HepG2 (cell line): Measurements from ENCODE around the gene MPST. TPM values are rescaled to one million over a fixed set of nuclear protein-coding genes. Genes with fewer than 3 reads are reported as not detected.

Experiments
- ATAC-seq: fragments of 200-7000 bp; cut with Tn5 transposase; 3 replicates; pipeline ENCODE4 v1.9.1; 2020; ENCODE audit warnings: mild to moderate bottlenecking, moderate library complexity
- BruUV-seq: library from RNA; stranded (reverse); fragments of 400-500 nt; replicated peaks from 2 replicates; lab custom pipeline; 2021; lab: Mats Ljungman, UMichigan
- CTCF ChIA-PET: fragments of 300-600 bp; formaldehyde crosslinking; extraction: SDS; loops from one replicate; lab custom pipeline; 2021; ENCODE audit warnings: low total read pairs, inconsistent platforms, low intra/inter-chr PET ratio; lab: Yijun Ruan, JAX
- POLR2A ChIA-PET: fragments of 350-600 bp; sonication (Branson Sonifier 250); formaldehyde crosslinking; loops from one replicate; lab custom pipeline; 2020; ENCODE audit warnings: antibody characterized with exemption, inconsistent platforms; lab: Yijun Ruan, JAX
- DNase-seq: peaks from one replicate; pipeline ENCODE4 v3.0.0-alpha.2; 2015; ENCODE audit warnings: low spot score
- FAIRE-seq: peaks from 3 replicates; lab custom pipeline; 2011; peaks lifted over from hg19 to GRCh38; lab: Jason Lieb, UNC
- H2AFZ ChIP-seq: one replicate; pipeline ENCODE4 v1.6.1; 2011; ENCODE audit warnings: low read length, inconsistent platforms
- H3K27ac ChIP-seq: fragments of 300-600 bp; 3 replicates; pipeline ENCODE4 v1.8.0; 2011; ENCODE audit warnings: mixed run types, mild to moderate bottlenecking, mixed read lengths, low read length, inconsistent platforms; ENCODE audit not compliant: insufficient read depth; ENCODE audit errors: extremely low read length
- H3K27me3 ChIP-seq, 2 experiments: fragments of 200-600 bp in 1 of 2; 2 replicates in 1 of 2; 3 replicates in 1 of 2; pipeline versions ENCODE4 v1.6.0 to v1.8.0; 2011; ENCODE audit warnings: low read length in 2 of 2, mild to moderate bottlenecking in 2 of 2, moderate library complexity in 2 of 2, inconsistent platforms in 1 of 2; ENCODE audit not compliant: insufficient read depth in 2 of 2, control insufficient read depth in 1 of 2
- H3K36me3 ChIP-seq, 2 experiments: fragments of 200-600 bp in 1 of 2; replicated peaks in 1 of 2; 2 replicates in 1 of 2; 3 replicates in 1 of 2; pipeline versions ENCODE4 v1.5.1 to v1.8.0; 2011; ENCODE audit warnings: low read length in 2 of 2, inconsistent platforms in 1 of 2; ENCODE audit not compliant: insufficient read depth in 2 of 2, control insufficient read depth in 1 of 2
- H3K4me1 ChIP-seq: 2 replicates; pipeline ENCODE4 v1.5.1; 2012; ENCODE audit warnings: low read length, inconsistent platforms; ENCODE audit not compliant: insufficient read depth
- H3K4me2 ChIP-seq: 2 replicates; pipeline ENCODE4 v1.6.0; 2011; ENCODE audit warnings: low read depth, low read length, inconsistent platforms
- H3K4me3 ChIP-seq, 3 experiments: fragments of 200-600 bp in 1 of 3; sonication (generic), shearing (Covaris generic) in 1 of 3; replicated peaks in 1 of 3; 2 replicates each; pipeline ENCODE4 v1.5.1; 2011 to 2016; ENCODE audit warnings: low read length in 3 of 3, inconsistent platforms in 2 of 3, low read depth in 2 of 3, mild to moderate bottlenecking in 2 of 3, control low read depth in 1 of 3, mixed read lengths in 1 of 3; ENCODE audit not compliant: insufficient read depth in 1 of 3
- H3K79me2 ChIP-seq: one replicate; pipeline ENCODE4 v1.6.1; 2011; ENCODE audit warnings: low read length, inconsistent platforms; ENCODE audit not compliant: insufficient read depth
- H3K9ac ChIP-seq: 2 replicates; pipeline ENCODE4 v1.6.0; 2011; ENCODE audit warnings: mild to moderate bottlenecking, low read depth, low read length, inconsistent platforms; ENCODE audit not compliant: insufficient read depth
- H3K9me3 ChIP-seq: 2 replicates; pipeline ENCODE4 v1.5.1; 2012; ENCODE audit warnings: mild to moderate bottlenecking, low read length
- H4K20me1 ChIP-seq: 2 replicates; pipeline ENCODE4 v1.6.0; 2011; ENCODE audit warnings: inconsistent platforms, mild to moderate bottlenecking, low read length, moderate library complexity; ENCODE audit not compliant: insufficient read depth
- DPF2 ChIP-seq: sonication (generic); formaldehyde crosslinking; IDR thresholded peaks from 2 replicates; pipeline ENCODE4 v1.4.0; 2020; ENCODE audit warnings: mild to moderate bottlenecking, low read depth, missing genetic modification reagents, borderline replicate concordance
- POLR2A ChIP-seq, 2 experiments: IDR thresholded peaks; 2 replicates each; pipeline ENCODE4 v1.6.1; 2011; ENCODE audit warnings: low read depth in 2 of 2, low read length in 2 of 2, mild to moderate bottlenecking in 1 of 2, moderate library complexity in 1 of 2; ENCODE audit not compliant: insufficient read depth in 1 of 2
- RBM22 ChIP-seq: fragments of 200-400 bp; formaldehyde crosslinking; optimal IDR thresholded peaks from 2 replicates; pipeline ENCODE3; 2017; ENCODE audit warnings: mild to moderate bottlenecking, low read length, moderate library complexity
- RNF2 ChIP-seq: fragments of 450-650 bp; conservative IDR thresholded peaks from 2 replicates; pipeline ENCODE4 v1.6.1; 2016; ENCODE audit warnings: low read depth
- TCF7 ChIP-seq: sonication (generic); IDR thresholded peaks from 2 replicates; pipeline ENCODE4 v1.6.1; 2016; ENCODE audit warnings: antibody characterized with exemption, low read depth
- WGBS: methylation state at CpG from one replicate; pipeline ENCODE4 v1.1.6; 2017; ENCODE audit warnings: low lambda C conversion rate; 5-methylcytosine and 5-hydroxymethylcytosine counted together
- in situ Hi-C: cut with HindIII; loops from 2 replicates; pipeline ENCODE4 v1.10.0; 2017; ENCODE audit warnings: low pct_unique_long_range_greater_than_20kb; ENCODE audit not compliant: extremely low pct_ligation_motif_present
- intact Hi-C: fragments of 100-400 bp; cut with micrococcal nuclease; formaldehyde crosslinking; loops from one replicate; pipeline ENCODE4 v1.10.0; 2022; ENCODE audit not compliant: unreplicated experiment
- polyA plus RNA-seq, 8 experiments: library from polyadenylated mRNA; depleted of rRNA in 3 of 8; stranded (reverse) in 7 of 8; unstranded in 1 of 8; fragments of >200 nt; fragmentation: Illumina TruSeq in 4 of 8; extraction: Trizol in 4 of 8; gene quantifications; 2 replicates each; pipeline versions ENCODE4 v1.2.1 to v1.2.3, GENCODE V29; 2011 to 2016; ENCODE audit warnings: low read depth in 4 of 8, missing spikeins in 1 of 8, mixed read lengths in 1 of 8; ENCODE audit not compliant: insufficient read depth in 1 of 8
- total RNA-seq, 5 experiments: library from RNA; depleted of rRNA; stranded (reverse); fragments of >200 nt; fragmentation: Illumina TruSeq; extraction: Trizol; gene quantifications; 2 replicates each; pipeline ENCODE4 v1.2.3, GENCODE V29; 2016; ENCODE audit warnings: low read depth in 1 of 5
- TF ChIP-seq, protein P1 (sequence below): IDR thresholded peaks from 2 replicates; pipeline ENCODE4 v1.6.1; 2016; ENCODE audit warnings: missing compliant biosample characterization, missing genetic modification reagents, borderline replicate concordance

MPST gene
- total and polyA plus RNA-seq, 2 of the 13 experiments (the other 11 are each of a cell fraction or from before 2014, with no cell fraction given): 133 to 141 TPM

DNA sequence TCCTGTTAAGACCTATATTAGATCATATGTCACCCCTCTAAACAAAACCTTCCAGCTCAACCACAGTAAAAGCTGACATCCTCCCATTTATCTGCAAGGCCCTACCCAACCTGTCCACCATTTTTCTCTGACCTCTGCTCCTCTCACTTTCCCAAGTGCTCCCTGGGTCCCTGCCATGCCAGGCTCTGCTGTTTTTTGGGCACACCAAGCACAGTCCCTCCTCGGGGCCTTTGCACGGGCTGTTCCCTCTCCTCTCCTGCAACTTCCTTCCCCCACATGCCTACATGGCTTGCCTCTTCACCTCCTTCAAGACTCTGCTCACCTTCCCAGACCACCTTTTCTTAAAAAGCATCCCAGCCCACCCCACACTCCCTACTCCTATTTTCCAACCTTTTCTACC is 10.1 kb upstream of the MPST start:
- FAIRE-seq: no peak
- Histone ChIP-seq H3K4me1 (peaks cover 9% of the 10 kb centered on the region), H3K4me3 (no peak overlapping the region), H3K27ac (no peak overlapping the region), H3K36me3 (no peaks in the 10 kb centered on the region), H2AFZ (no peak overlapping the region), H3K9ac (no peak overlapping the region), H3K79me2 (no peaks in the 10 kb centered on the region), H3K27me3 (peaks cover 0 to 4% of the 10 kb centered on the region in 2 experiments; a peak in 2 of 5 replicates), H4K20me1 (peaks cover 3% of the 10 kb centered on the region; the same call in 1 of the 2 replicates), H3K4me2 (no peak overlapping the region), H3K9me3 (no peaks in the 10 kb centered on the region)
- no peak; the same call in 2 of the 3 replicates for ATAC-seq
- no peak for TF ChIP-seq DPF2 (CRISPR knock-in tag)
- TF ChIP-seq, protein P1, sequence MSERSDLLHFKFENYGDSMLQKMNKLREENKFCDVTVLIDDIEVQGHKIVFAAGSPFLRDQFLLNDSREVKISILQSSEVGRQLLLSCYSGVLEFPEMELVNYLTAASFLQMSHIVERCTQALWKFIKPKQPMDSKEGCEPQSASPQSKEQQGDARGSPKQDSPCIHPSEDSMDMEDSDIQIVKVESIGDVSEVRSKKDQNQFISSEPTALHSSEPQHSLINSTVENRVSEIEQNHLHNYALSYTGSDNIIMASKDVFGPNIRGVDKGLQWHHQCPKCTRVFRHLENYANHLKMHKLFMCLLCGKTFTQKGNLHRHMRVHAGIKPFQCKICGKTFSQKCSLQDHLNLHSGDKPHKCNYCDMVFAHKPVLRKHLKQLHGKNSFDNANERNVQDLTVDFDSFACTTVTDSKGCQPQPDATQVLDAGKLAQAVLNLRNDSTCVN: no peak
- POLR2A ChIA-PET: interaction anchor here (1.6 kb wide), 1 partner anchor 10 kb away, joined by 4 read pairs; the partner anchor contains the start of genes MPST and TST
- no peak for DNase-seq
- no TSS peak for BruUV-seq
- in situ Hi-C loops (no loop called here), intact Hi-C loops (no loop called here)
- WGBS: 67% methylated on average over 2 of the region's 2 CpGs
- CTCF ChIA-PET: no interaction called here

DNA sequence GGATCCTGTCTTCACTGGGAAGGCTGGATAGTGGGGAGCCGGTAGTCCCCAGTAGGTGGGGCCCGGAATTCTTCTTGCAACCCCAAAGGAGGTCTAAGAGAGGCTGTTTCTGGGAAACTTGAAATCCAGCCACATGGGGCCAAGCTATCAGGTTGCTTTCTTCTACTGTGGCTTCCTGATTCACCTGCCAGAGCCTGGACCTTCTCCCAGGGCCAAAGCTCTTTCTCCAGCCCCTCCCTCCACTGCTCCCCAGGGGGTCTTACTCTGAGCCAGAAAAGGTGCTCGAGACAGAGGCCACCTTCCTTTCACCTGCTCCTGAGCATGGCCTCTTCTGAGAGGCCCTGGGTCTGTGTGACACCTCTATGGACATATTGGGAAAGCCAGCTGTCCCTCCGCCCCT is 9.4 kb upstream of the MPST start:
- no peak for DNase-seq
- H3K4me3 ChIP-seq: no peak overlapping the region
- H2AFZ ChIP-seq: no peak overlapping the region
- no peak for FAIRE-seq
- intact Hi-C loops: no loop called here
- ATAC-seq: no peak; the same call in none of the 3 replicates
- no peak overlapping the region for H3K4me2 ChIP-seq
- no peaks in the 10 kb centered on the region for H3K36me3 ChIP-seq
- ChIA-PET CTCF (no interaction called here), POLR2A (interaction anchor here (1.2 to 11.4 kb wide), 3 partner anchors 9 to 33 kb away, joined by 4 to 141 read pairs (median 4); partner anchors contain the start of genes MPST and TST)
- H3K27ac ChIP-seq: no peak overlapping the region
- peaks cover 16% of the 10 kb centered on the region for H3K4me1 ChIP-seq
- no peaks in the 10 kb centered on the region for H3K9me3 ChIP-seq
- H3K27me3 ChIP-seq: peaks cover 0 to under 1% of the 10 kb centered on the region in 2 experiments; a peak in 1 of 5 replicates
- H4K20me1 ChIP-seq: peaks cover 7% of the 10 kb centered on the region; the same call in 1 of the 2 replicates
- TF ChIP-seq TCF7 (no peak), RNF2 (no peak), RBM22 (peak; percentile 10), POLR2A (IDR thresholded peaks at IDR 0.05; ENCODE audit: insufficient read depth in 1 of 2, low read depth in 2 of 2, low read length in 2 of 2) (0 out of 4 replicates have a peak, but pooled peaks of 1 of the 2 experiments have one; percentile 14)
- TF ChIP-seq, all 625 proteins: peak for 2
- BruUV-seq: no TSS peak
- Histone ChIP-seq H3K79me2 (no peaks in the 10 kb centered on the region), H3K9ac (no peak overlapping the region)
- 67% methylated on average over 4 of the region's 4 CpGs for whole genome bisulfite sequencing
- in situ Hi-C loops: no loop called here
